Lower leg skin (tissue), 4 donors: Measurements from ENCODE around the gene RPS26. TPM values are rescaled to one million over a fixed set of nuclear protein-coding genes. Genes with fewer than 3 reads are reported as not detected.

ENCODE experiments used
- DNase-seq, 2 donors: peaks; one replicate each; pipeline ENCODE4 v3.0.0-alpha.2; 2019; ENCODE audit warnings: low spot score in 2 of 2
- H3K4me3 ChIP-seq: fragments of 200-600 bp; sonication (generic); 2 replicates; pipeline ENCODE4 v1.5.1; 2017; ENCODE audit warnings: mild to moderate bottlenecking, low read depth; ENCODE audit not compliant: poor library complexity, severe bottlenecking
- POLR2A ChIP-seq, 2 donors: fragments of 450-650 bp; IDR thresholded peaks; one replicate each; pipeline ENCODE4 v1.6.1; 2016 to 2017; ENCODE audit warnings: antibody characterized with exemption in 2 of 2, mild to moderate bottlenecking in 1 of 2, moderate library complexity in 1 of 2
- WGBS, 2 donors: methylation state at CpG; one replicate each; pipeline ENCODE4 v1.1.5; 2018; 5-methylcytosine and 5-hydroxymethylcytosine counted together
- intact Hi-C: fragments of 100-400 bp; cut with DNase I; formaldehyde crosslinking; loops from one replicate; pipeline ENCODE4 v1.15.0; 2023; ENCODE audit warnings: low total_unique reads
- total RNA-seq, 4 donors: library from RNA; depleted of rRNA; stranded (reverse); fragments of >200 nt; gene quantifications; one replicate each; pipeline ENCODE4 v1.1.0, GENCODE V29; 2016
- TF ChIP-seq, protein P1 (sequence below), 3 donors: fragments of 450-650 bp; IDR thresholded peaks; one replicate each; pipeline ENCODE4 v1.5.1; 2016; ENCODE audit warnings: antibody characterized with exemption in 3 of 3, mild to moderate bottlenecking in 3 of 3, moderate library complexity in 2 of 3

The RPS26 gene
- total RNA-seq, 4 donors from 2014 or later, result 390 to 2,886 (median 552) TPM

DNA sequence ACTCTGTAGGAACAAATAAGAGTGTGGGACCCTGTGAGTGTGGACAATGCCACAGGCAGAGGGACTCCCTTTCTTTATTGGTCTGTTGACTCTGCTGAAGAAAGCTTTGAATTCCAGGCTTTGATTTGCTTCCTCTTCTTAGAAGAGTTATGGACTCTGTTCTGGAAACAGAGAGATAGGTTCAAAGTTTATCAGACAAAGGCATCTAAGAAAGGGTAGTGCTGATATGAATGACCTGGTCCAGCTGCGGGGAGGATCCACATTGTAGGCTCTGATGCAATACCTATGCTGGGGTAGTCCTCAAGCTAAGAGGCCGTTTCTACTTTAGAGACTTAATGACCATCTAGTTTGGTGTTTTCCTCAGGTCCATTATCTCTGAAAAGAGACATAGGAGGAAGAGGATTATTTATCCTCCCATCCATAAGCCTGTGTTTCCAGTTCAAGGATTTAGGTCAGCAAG is 31.6 kb upstream of the RPS26 start:
- no peak overlapping the region for H3K4me3 ChIP-seq
- 61 to 74% methylated on average over 2 of the region's 2 CpGs for WGBS, 2 donors
- intact Hi-C loops, result no loop called here
- TF ChIP-seq, protein P1, sequence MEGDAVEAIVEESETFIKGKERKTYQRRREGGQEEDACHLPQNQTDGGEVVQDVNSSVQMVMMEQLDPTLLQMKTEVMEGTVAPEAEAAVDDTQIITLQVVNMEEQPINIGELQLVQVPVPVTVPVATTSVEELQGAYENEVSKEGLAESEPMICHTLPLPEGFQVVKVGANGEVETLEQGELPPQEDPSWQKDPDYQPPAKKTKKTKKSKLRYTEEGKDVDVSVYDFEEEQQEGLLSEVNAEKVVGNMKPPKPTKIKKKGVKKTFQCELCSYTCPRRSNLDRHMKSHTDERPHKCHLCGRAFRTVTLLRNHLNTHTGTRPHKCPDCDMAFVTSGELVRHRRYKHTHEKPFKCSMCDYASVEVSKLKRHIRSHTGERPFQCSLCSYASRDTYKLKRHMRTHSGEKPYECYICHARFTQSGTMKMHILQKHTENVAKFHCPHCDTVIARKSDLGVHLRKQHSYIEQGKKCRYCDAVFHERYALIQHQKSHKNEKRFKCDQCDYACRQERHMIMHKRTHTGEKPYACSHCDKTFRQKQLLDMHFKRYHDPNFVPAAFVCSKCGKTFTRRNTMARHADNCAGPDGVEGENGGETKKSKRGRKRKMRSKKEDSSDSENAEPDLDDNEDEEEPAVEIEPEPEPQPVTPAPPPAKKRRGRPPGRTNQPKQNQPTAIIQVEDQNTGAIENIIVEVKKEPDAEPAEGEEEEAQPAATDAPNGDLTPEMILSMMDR (IDR thresholded peaks at IDR 0.05), result no peak
- TF ChIP-seq POLR2A (IDR thresholded peaks at IDR 0.05), result no peak
- DNase-seq, result no peak

DNA sequence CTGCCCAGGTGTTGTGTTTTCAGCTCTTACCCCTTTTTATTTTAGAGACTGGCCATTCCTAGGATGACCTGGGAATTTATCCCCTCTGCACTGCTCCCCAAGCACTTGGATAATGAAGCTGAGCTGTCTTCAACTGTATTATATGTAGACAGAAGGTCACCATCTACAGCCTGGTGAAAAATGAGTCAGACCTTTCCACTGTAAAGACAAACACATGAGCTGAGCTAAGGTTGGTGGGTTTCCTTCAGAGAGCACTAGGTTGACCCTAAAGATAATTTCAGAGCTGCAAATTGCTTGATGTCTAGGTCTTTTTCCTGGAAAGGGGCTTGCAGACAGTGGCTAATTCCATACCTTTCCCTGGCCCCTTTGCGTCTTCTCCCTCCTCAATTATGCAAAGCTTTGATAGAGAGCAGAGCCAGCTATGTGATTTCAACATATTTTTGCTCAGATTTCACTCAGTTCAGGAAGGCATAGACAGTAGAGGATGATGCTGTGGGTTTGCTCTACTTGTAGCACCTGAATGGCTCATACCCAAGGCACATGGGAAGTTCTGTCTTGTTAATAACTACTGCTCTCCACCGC is 30.1 kb upstream of the RPS26 start:
- intact Hi-C loops, result no loop called here
- H3K4me3 ChIP-seq, result no peak overlapping the region
- WGBS, 2 donors, result 99 to 100% methylated on average over 2 of the region's 2 CpGs
- TF ChIP-seq, protein P1 (IDR thresholded peaks at IDR 0.05), result no peak
- TF ChIP-seq POLR2A (IDR thresholded peaks at IDR 0.05), result no peak
- no peak for DNase-seq

DNA sequence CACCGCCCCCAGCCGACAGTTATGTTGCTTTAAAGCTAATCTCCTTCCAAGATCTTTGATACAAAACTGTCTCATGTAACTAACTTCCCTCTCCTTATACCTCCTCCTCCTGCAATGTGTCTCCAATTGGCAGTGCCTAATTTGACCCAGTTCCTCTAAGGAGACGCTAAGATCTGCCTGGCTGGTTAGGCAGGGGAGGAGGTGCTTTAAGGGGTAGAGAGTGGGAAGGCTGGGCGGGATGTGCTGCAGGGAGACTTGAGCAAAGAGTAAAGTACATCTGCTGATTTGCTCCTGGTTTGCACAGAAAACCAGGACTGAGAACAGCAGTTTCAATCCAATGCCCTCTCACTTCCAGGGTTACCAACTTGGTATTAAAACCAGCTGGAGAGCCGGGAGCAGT is 28.2 kb upstream of the RPS26 start:
- TF ChIP-seq, protein P1 (IDR thresholded peaks at IDR 0.05), result no peak
- TF ChIP-seq POLR2A (IDR thresholded peaks at IDR 0.05), result no peak
- no peak for DNase-seq
- intact Hi-C loops, result no loop called here
- WGBS, 2 donors, result 64 to 73% methylated on average over 5 of the region's 5 CpGs
- no peak overlapping the region for H3K4me3 ChIP-seq

DNA sequence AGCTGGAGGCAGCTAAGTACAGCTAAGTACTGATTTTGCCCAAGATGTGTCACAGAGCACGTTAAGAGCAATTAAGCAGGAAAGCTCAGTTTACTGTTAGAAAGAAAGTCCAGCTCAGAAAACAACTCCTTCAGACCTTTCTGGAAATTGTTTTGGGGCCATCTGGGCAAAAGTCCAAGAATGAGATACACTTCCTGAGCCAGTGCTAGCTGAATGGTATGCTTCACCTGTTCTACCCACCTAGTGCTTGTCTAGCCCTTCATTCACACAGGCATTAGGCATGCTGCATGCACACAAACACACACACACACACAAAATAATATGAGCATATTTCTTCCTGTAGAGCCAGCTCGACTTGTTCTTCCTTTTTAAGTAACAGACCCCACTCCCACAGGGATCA is 27.5 kb upstream of the RPS26 start:
- WGBS, 2 donors, result 50 to 51% methylated on average over 2 of the region's 2 CpGs
- TF ChIP-seq POLR2A (IDR thresholded peaks at IDR 0.05), result no peak
- TF ChIP-seq, protein P1 (IDR thresholded peaks at IDR 0.05), result no peak

DNA sequence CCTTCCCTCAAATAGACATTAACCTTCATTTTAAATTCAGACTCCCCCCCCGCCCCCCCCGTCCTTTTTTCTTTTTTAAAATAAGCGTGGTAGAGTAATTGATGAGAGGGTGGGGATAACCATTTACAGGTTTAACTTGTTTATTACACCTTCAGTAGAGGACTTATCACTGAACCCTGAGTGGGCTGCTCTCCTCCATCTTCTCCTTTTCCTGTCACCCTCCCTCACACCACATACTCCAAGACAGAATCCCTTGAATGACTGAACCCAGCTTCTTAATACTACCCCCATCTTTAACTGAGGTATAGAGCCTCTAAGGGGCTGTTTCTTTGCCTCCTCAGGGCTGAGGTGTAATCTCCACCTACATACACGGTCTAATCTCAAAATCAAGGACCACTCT is 24.5 kb upstream of the RPS26 start:
- no peak overlapping the region for H3K4me3 ChIP-seq
- DNase-seq, result no peak
- TF ChIP-seq, protein P1 (IDR thresholded peaks at IDR 0.05), result no peak
- no peak for TF ChIP-seq POLR2A (IDR thresholded peaks at IDR 0.05)
- 80 to 90% methylated on average over 4 of the region's 4 CpGs for WGBS, 2 donors
- intact Hi-C loops, result no loop called here

More for the DNA sequence above, 27.5 kb upstream of the RPS26 start:
- intact Hi-C loops, result no loop called here
- no peak for DNase-seq
- H3K4me3 ChIP-seq, result no peak overlapping the region

DNA sequence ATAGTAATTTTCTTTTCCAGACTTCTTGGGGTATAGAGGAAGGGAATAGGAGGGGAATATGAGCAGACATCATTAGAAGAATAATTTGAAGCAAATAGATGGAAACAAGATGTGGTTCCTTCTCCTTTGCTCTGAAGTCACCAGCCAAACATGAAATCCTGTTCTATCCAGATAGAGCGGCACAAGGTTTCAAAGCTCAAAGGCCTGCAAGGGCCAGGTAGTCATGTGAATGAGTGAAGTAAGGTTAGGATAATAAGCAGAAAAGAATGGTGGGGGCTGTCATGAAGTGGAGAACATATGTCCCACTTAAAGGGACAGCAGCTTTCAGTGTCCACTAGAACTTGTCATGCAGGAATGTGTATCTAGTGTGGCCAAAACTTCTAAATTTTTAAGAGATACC is 23.4 kb upstream of the RPS26 start:
- no peak for TF ChIP-seq POLR2A (IDR thresholded peaks at IDR 0.05)
- TF ChIP-seq, protein P1 (IDR thresholded peaks at IDR 0.05), result no peak
- intact Hi-C loops, result no loop called here
- DNase-seq, result no peak
- no peak overlapping the region for H3K4me3 ChIP-seq
- 97% methylated on average over 1 of the region's 1 CpG for WGBS, 2 donors
